ENCODE measurements around the gene BRINP1. TPM values are rescaled to one million over a fixed set of nuclear protein-coding genes. Genes with fewer than 3 reads are reported as not detected.

Gene BRINP1
- total RNA-seq, 1 experiment from 2014 or later = not detected

- Histone ChIP-seq H3K4me1 (ENCODE audit: control insufficient read depth, insufficient read depth, low read length) (no peaks in the 10 kb centered on the region), H3K27ac (ENCODE audit: low read length) (no peak overlapping the region), H3K27me3 (ENCODE audit: control insufficient read depth, insufficient read depth, low read length) (no peaks in the 10 kb centered on the region), H3K4me3 (ENCODE audit: low read depth in 2 of 2, low read length in 2 of 2) (no peak overlapping the region), H3K9me3 (ENCODE audit: control insufficient read depth, insufficient read depth, low read depth, low read length) (no peaks in the 10 kb centered on the region), H3K36me3 (ENCODE audit: control insufficient read depth, insufficient read depth, low read length) (no peaks in the 10 kb centered on the region)
- TF ChIP-seq REST (IDR thresholded peaks at IDR 0.05; ENCODE audit: insufficient read depth in 1 of 2, low read depth in 2 of 2, low read length in 1 of 2) (no peak), TCF7L2 (IDR thresholded peaks at IDR 0.05; ENCODE audit: low read depth, low read length) (no peak), CTCF (IDR thresholded peaks at IDR 0.05) (no peak), SIN3A (IDR thresholded peaks at IDR 0.05; ENCODE audit: borderline replicate concordance, insufficient read depth, low read depth, low read length) (no peak), POLR2AphosphoS5 (IDR thresholded peaks at IDR 0.05; ENCODE audit: low read depth, low read length) (no peak)
- in situ Hi-C loops (cut with HindIII; ENCODE audit: low pct_unique_long_range_greater_than_20kb, low sequenced_read_pairs) = no loop called here
- no TSS peak for BruUV-seq (replicated peaks)
- DNase-seq (ENCODE audit: low read depth, low spot score) (no peak), ATAC-seq (no peak)
- intact Hi-C loops (cut with micrococcal nuclease; ENCODE audit: unreplicated experiment) = no loop called here
- CTCF ChIA-PET = no interaction called here
- POLR2A ChIA-PET = no interaction called here
These were observed 55.4 kb downstream of the BRINP1 start for GRCh38 chr9:119313846-119314245.

GRCh38 chr9:119310741-119311140 is 58.5 kb downstream of the BRINP1 start:
- BruUV-seq (replicated peaks) = no TSS peak
- H3K9me3 ChIP-seq (ENCODE audit: control insufficient read depth, insufficient read depth, low read depth, low read length) = no peaks in the 10 kb centered on the region
- intact Hi-C loops (cut with micrococcal nuclease; ENCODE audit: unreplicated experiment) (no loop called here), in situ Hi-C loops (cut with HindIII; ENCODE audit: low pct_unique_long_range_greater_than_20kb, low sequenced_read_pairs) (no loop called here)
- H3K27ac ChIP-seq (ENCODE audit: low read length) = no peak overlapping the region
- DNase-seq (ENCODE audit: low read depth, low spot score) = no peak
- no peaks in the 10 kb centered on the region for H3K27me3 ChIP-seq (ENCODE audit: control insufficient read depth, insufficient read depth, low read length)
- no peaks in the 10 kb centered on the region for H3K36me3 ChIP-seq (ENCODE audit: control insufficient read depth, insufficient read depth, low read length)
- ChIA-PET POLR2A (no interaction called here), CTCF (no interaction called here)
- ATAC-seq = no peak
- no peaks in the 10 kb centered on the region for H3K4me1 ChIP-seq (ENCODE audit: control insufficient read depth, insufficient read depth, low read length)
- no peak for TF ChIP-seq CTCF (IDR thresholded peaks at IDR 0.05)
- no peak for TF ChIP-seq TCF7L2 (IDR thresholded peaks at IDR 0.05; ENCODE audit: low read depth, low read length)
- no peak for TF ChIP-seq SIN3A (IDR thresholded peaks at IDR 0.05; ENCODE audit: borderline replicate concordance, insufficient read depth, low read depth, low read length)
- no peak for TF ChIP-seq POLR2AphosphoS5 (IDR thresholded peaks at IDR 0.05; ENCODE audit: low read depth, low read length)
- TF ChIP-seq REST (IDR thresholded peaks at IDR 0.05; ENCODE audit: insufficient read depth in 1 of 2, low read depth in 2 of 2, low read length in 1 of 2) = no peak
- H3K4me3 ChIP-seq (ENCODE audit: low read depth in 2 of 2, low read length in 2 of 2) = no peak overlapping the region

Measured in Panc1 (cell line).